GM19099 (cell line): ENCODE data around the gene COL5A1.

ENCODE experiments used
- POLR2A ChIP-seq: IDR thresholded peaks from 3 replicates; pipeline ENCODE4 v1.6.1; 2011; ENCODE audit warnings: low read depth; ENCODE audit not compliant: insufficient read length; ENCODE audit errors: extremely low read depth

COL5A1 gene

GRCh38 chr9:134883040-134883782 lies 241.6 kb downstream of the COL5A1 start:
- TF ChIP-seq POLR2A = no peak

GRCh38 chr9:134884492-134884891 lies 242.9 kb downstream of the COL5A1 start:
- no peak for TF ChIP-seq POLR2A

- TF ChIP-seq POLR2A = no peak
Observed at GRCh38 chr9:134885001-134885678, 243.5 kb downstream of the COL5A1 start.

- TF ChIP-seq POLR2A = no peak
Observed at GRCh38 chr9:134885679-134886412, 244.2 kb downstream of the COL5A1 start.

- TF ChIP-seq POLR2A = no peak
Observed at GRCh38 chr9:134886413-134886913, 244.9 kb downstream of the COL5A1 start.

GRCh38 chr9:134887219-134887618 lies 245.6 kb downstream of the COL5A1 start:
- no peak for TF ChIP-seq POLR2A

- no peak for TF ChIP-seq POLR2A
Observed at GRCh38 chr9:134887686-134888602, 246.3 kb downstream of the COL5A1 start.

- no peak for TF ChIP-seq POLR2A
Observed at GRCh38 chr9:134888603-134889190, 247.1 kb downstream of the COL5A1 start.

- TF ChIP-seq POLR2A = no peak
Observed at GRCh38 chr9:134889386-134890154, 248.0 kb downstream of the COL5A1 start.

GRCh38 chr9:134890155-134890495 lies 248.5 kb downstream of the COL5A1 start:
- no peak for TF ChIP-seq POLR2A

- no peak for TF ChIP-seq POLR2A
Observed at GRCh38 chr9:134891053-134891452, 249.4 kb downstream of the COL5A1 start.

GRCh38 chr9:134891713-134892112 lies 250.1 kb downstream of the COL5A1 start:
- TF ChIP-seq POLR2A = no peak

GRCh38 chr9:134892221-134892620 lies 250.6 kb downstream of the COL5A1 start:
- TF ChIP-seq POLR2A = no peak

GRCh38 chr9:134892820-134893420 lies 251.3 kb downstream of the COL5A1 start:
- TF ChIP-seq POLR2A = no peak
